ENCODE data around the gene LRRC38.
"Not testable (repeated sequence)": the region's sequence is repeated elsewhere in the genome, so short reads cannot be mapped to it uniquely, and the experiment has no call there.

Gene LRRC38, protein sequence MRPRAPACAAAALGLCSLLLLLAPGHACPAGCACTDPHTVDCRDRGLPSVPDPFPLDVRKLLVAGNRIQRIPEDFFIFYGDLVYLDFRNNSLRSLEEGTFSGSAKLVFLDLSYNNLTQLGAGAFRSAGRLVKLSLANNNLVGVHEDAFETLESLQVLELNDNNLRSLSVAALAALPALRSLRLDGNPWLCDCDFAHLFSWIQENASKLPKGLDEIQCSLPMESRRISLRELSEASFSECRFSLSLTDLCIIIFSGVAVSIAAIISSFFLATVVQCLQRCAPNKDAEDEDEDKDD

DNA sequence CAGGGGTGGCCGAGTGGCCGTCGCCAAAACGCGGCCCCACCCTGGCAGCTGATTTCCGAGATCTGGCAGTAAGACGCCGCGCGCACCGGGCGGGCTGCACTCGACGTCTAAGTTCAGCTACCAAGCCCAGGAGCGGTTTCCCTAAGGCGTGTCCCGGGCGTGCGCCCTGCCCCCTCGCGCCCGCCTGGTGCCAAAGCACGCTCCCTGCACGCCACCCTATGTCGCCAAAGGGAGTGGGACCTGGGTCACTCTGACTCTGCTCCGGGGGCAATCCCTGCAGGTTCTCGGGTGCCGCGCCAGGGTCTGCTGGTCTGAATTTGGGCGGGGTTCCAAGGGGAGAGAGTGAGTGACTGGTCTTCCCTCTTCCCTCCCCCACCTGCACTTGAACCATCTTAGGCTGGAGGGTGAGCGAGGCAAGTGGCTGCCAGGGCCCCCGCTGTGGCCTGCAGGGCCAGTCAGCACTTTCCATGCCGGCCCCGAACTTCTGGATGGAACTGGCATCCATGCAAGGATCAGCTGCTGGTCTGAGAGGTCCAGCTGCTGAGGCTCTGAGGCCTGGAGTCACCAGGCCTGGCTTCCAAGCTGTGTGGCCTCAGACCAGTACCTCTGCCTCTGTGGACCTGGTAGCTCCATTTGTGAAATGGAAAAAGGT is at the start of gene LRRC38:
Gene LRRC38, minus strand, starts transcription at position 109 of the 652 bp plus-strand sequence. CDS start 410 bp downstream, outside the sequence.
- no peak for DNase-seq

DNA sequence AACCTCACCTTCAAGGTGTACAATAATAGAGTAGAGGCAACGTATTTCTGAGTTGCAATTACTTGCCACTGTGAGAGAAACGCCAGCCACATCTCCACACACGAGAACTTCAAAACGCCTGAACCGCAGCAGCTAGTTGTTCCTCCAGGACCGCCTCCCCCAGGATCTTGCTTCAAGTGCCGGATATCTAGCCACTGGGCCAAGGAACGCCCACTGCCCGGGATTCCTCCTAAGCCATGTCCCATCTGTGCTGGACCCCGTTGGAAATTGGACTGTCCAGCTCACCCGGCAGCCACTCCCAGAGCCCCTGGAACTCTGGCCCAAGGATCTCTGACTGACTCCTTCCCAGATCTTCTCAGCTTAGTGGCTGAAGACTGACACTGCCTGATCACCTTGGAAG is 49.2 kb upstream of the LRRC38 start:
- DNase-seq = not testable (repeated sequence)

DNA sequence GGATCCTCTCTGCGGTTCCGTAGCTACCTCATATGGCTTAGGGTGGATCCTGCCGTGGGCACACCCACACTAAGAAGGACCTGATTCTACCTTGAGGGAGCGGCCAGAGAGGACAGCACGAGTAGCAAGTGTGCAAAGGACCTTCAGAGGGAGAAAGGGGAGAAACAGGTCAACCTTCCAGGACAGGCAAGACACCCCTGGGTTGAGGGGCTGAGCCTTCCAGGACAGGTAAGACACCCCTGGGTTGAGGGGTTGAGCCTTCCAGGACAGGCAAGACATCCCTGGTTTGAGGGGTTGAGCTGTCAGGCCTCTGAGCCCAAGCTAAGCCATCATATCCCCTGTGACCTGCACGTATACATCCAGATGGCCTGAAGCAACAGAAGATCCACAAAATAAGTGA is 46.7 kb upstream of the LRRC38 start:
- no peak for DNase-seq

DNA sequence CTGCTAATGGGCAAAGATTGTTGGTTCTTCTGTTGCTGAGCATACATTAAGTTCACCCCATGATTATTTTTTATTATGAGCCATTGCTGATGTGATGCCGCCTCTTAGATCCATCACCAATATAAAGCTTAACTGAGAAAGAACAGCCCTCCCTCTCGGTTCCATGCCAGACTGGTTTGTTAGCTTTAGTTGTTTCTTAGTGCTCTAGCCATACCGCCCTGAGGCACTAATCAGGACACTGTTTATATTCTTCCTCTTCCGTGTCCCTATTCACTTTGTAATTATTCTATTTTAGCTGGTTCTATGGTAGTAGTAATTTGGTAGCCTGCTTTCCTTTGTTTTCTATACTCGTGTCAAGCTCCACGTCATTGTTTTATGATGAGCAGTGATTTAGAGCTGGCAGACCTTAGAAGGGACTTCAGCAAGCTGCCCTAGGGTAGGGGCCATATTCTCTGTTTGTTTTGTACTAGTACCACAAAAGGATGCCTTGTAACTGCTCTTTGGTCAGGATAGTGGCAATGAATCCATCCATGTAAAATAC is 42.5 kb upstream of the LRRC38 start:
- no peak for DNase-seq

DNA sequence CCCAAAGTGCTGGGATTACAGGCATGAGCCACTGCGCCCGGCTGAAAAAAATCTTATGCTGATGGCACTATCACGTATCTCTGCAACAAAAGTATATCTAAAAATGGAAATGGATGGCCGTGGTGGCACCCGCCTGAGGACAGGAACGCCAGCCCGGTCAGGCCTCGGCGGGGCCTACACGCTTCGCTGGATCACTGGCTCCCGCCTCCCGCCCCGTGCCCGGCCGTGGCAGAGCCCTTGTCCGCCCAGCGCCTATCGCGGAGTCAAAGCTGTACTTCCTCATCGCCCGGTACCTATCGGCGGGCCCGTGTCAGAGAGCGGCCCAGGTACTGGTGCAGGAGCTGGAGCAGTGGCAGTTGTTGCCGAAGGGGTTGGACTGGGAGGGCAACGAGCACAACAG is 41.0 kb upstream of the LRRC38 start:
- no peak for DNase-seq

DNA sequence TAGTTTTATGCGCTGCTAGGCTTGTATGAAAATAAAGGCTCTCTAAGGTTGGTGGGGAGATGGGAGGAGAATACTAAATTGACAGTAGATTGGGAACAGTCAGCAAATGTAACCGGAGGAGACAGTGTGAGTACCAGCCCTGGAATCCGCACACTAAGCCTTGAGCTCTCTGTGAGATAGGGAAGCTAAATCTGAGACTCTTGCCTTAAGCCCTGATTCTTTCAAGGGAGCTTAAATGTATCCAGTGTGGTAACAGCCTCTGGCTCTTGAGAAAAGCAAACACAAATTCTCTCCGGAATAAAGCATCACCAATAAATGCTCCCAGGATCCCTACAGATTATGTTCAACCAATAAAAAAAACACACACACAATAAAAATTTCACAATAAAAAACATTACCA is 36.9 kb upstream of the LRRC38 start:
- DNase-seq = no peak

DNA sequence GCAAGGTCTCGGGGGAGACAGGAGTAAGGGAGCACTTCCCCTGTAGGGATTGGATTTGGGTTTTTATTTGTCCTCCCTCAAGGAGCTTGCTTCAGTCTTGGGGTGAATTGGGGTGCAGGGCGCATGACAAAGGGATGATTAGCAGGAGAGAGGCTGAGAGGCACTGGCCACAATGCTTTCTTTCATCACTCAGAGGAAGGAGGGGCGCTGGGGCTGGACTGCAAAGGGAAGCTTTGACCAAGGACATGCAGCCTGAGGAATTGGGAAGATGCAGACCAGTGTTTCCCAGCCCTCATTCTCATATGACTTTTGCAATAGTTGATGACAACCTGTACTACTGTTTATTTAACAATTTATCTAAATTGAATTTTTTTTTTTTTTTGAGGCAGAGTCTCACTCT is 35.7 kb upstream of the LRRC38 start:
- no peak for DNase-seq

DNA sequence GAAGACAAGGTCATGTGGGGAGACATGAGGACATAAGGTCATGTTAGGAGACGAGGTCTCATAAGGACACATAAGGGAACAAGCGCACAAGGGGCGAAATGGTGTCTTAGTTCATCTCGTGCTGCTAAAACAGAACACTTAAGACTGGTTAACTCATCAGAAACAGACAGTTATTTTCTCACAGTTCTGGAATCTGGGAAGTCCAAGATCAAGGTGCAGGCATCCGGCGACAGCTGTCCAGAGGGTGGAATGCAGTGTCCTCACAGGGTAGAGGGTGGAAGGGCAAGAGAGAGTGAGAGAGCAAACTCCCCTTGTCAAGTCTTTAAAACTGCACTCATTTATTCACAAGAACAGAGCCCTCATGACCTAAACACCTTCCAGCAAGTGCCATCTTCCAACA is 35.2 kb upstream of the LRRC38 start:
- no peak for DNase-seq

DNA sequence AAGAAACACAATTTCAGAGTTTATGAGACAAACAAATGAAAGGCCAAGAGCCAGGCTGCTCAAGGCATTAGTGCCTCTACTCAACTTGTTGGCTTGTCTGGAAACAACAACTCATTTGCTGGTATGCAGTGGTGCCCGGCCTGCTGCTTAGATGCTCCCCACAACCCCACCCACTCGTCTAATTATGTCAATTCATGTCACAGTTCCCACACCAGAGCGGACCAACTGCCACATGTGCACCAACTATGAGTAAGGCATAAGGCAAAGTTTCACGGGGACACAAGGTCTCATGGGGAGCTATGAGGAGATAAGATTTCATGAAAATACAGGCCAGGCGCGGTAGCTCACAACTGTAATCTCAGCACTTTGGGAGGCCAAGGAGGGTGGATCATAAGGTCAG is 34.5 kb upstream of the LRRC38 start:
- DNase-seq = no peak

DNA sequence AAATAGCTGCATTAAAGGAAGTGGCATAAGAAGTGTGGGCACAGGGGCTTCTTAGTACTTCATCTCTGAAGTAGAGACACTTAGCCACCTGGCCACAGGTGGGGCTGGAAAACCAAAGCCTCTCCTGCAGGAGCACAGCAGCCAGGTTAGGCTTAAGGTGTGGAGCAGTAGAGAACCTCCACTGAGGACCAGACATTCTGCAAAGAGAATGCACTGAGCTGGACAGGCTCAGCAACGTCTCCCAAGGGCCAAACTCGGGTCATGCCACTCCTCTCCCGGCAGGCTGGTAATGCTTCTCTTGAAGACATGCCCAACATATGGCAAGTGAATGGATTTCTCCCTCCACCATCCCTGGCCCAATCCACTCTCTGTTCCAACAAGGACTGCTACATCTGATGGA is 33.0 kb upstream of the LRRC38 start:
- DNase-seq = no peak

DNA sequence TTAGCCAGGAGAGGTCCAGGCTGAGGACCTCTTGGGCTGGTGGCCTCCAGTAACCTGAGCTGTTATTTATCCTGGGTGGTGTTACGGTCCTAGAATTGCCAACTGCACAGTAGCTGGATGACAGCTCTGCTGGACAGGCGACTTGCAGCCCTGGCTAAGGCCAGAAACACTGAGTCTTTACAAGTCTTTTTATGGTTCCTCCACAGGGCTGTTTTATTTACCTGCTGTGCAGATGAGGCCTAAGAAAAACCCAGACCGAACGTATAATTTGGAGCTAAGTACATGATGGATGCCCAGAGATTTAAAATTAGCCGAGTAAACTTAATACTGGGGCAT is 30.4 kb upstream of the LRRC38 start:
- DNase-seq = no peak

DNA sequence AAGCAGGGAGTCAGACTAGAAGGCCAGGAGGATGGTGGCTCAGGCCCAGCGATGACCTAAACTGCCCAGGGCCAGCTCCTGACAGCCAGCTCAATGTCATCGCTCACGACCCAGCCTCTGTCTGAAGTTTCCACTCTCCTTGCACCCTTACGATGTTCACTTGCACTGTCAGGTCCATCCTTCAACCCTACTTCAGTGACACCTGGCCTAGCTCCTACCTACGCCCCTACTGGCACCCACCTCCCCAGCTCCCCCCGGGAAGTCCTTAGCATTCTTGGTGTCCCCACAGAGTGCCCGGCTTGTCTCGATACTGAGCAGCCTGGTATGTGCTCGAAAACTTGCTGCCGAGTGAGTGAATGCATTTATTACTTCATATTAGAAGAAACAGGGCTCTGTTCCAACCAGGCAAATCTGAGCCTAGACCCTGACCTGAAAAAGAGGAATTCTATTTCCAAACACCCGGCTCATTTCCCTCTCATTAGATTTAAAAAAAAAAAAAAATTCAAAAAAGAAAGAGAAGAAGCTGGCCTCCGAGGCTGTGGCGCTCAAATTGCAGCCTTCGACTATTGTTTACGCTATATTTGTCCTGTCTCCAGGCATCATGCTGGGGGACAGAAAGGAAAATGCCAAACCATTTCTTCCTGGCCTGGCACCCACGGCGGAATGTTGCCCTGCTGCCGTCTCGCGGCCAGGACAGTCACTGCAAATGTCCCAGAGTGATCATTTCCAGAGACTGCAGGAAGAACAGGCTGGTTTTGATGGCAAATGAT is 29.8 kb upstream of the LRRC38 start:
- no peak for DNase-seq

DNA sequence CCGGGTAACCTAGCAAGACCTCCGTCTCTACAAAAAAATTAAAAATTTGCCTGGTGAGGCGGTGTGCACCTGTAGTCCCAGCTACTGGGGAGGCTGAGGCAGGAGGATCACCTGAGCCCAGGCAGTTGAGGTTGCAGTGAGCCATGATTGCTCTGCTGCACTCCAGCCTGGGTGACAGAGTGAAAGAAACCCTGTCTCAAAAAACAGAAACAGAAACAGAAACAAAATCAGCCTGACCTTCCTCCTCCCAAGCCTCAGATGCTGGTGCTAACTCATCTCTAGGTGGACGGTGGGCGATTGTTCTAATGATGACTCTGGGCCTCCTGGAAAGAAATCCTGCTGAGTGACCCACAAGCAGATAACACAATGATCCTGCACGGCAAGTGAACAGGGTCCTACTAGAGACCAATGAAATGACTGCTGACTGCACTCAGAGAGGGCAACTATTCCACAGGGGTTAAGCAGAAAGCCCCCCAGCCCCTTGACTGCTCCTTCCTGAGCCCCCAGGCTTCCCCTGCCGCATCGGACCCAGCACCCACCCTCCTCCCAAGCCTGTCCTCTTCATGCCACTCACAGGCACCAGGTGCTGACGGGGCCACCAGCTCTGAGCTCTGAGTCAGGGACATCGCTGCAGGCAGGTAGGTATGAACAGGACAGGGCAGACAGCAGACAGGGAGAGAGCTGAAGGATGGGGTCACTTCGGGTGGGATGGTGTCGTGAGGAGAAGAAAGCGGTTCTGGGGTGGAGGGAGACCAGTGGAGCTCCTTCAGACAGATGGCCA is 27.8 kb upstream of the LRRC38 start:
- DNase-seq = no peak

DNA sequence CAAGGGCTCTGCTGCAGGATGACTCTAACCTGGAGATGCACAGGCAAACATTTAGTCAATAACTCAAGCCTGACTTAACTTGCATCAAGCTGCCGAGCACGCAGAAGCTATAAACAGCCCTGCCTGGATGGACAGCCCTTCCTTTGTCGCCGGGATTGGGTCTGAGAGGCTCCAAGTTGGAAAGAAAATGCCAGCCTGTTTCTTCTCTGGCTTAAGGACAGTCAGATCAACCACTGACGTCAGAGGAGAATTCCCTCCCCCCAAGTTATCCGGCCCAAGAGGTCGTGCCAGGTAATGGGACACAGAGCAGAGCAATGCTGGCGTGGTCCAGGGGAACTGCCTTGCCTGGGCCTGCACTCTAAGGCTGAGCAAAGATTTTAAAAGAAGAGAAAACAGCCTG is 27.1 kb upstream of the LRRC38 start:
- no peak for DNase-seq

DNA sequence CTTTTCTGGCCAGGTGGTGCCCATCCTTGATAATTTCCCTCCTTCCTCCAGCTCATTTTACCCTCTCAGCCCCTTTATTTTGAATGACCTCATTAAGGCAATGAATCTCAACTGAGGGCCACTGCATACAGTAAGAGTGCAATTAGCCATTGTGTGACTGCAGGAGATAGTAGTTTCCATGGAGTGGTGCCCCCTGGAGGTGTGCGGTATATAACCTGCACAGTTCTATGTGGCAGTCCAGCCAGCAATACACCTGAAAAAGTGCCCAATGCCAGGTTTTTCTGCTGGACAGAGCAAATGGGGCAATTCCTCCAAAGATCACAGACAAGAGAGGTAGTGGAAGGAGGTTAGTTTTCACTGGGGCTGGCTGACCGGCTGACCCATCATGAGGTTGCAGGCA is 25.9 kb upstream of the LRRC38 start:
- DNase-seq = no peak

DNA sequence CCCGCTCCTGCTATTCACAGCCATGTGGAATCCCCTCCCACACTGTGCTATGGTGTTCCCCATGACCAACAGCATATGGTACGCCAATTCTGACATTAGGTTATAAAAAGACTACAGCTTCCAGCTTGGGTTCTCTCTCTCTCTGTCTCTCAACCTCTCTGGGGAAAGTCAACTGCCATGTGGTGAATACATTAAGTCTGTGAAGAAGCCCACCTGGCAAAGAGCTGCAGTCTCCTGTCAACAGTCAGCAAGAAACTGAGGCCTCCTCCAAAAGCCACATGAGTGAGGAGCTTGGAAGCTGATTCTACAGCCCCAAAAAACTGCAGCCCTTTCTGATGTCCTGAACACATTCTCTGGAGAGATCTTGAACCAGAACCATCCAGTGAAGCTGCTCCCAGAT is 25.0 kb upstream of the LRRC38 start:
- no peak for DNase-seq

DNA sequence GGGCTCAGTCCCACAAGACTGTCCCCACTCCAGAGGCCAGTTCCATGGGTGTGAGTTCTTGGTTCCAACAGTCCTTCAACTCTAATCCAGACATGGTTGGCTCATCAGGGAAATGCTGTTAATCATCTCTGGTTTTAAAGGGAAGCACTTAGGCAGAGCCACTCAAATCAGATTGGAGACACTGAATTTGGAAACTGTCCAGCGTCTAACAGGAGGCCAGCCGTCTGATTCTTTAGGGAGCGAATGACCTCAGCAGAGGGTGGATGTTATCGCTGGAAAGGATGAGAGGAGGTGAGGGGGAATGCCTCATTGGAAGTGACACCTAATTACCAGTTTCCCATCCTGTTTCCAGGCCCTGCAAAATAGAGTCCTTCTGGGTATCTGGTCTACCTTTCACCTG is 22.8 kb upstream of the LRRC38 start:
- no peak for DNase-seq

DNA sequence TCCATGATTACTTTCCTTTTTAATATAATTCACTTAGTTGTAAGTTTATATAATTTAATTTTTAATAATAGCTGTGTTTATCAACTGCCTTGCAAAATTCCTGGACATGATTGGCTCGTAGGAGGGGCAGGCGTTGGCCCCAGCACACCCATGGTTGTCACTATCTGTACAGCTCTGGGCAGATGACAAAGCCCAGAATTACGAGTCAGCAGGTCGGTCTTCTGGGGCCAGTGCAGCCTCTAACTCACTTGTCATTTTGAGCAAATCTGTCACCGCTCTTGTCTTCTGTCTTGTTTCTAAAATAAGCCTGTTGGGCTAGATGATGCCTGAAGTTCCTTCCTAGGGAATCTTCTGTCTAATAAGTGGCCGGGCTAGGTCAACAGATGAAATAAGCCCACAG is 21.4 kb upstream of the LRRC38 start:
- no peak for DNase-seq

DNA sequence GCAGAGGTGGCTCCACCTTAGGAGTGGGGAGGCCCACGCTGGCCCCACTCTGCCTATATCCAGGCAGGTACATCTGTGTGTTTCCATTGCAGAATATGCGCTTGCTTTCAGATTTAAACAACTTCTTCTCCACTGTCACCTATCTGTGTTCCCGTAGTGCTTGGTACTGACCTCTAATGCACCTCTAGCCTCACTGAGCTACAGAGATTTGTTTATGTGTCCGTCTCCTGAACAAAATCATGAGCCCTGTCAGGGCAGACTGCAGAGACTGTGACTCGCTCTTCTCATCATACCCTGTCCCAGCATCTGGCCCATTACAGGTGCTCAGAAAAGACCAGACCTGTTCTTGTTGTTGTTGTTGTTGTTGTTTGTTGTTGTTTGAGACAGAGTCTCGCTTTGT is 14.5 kb upstream of the LRRC38 start:
- no peak for DNase-seq

DNA sequence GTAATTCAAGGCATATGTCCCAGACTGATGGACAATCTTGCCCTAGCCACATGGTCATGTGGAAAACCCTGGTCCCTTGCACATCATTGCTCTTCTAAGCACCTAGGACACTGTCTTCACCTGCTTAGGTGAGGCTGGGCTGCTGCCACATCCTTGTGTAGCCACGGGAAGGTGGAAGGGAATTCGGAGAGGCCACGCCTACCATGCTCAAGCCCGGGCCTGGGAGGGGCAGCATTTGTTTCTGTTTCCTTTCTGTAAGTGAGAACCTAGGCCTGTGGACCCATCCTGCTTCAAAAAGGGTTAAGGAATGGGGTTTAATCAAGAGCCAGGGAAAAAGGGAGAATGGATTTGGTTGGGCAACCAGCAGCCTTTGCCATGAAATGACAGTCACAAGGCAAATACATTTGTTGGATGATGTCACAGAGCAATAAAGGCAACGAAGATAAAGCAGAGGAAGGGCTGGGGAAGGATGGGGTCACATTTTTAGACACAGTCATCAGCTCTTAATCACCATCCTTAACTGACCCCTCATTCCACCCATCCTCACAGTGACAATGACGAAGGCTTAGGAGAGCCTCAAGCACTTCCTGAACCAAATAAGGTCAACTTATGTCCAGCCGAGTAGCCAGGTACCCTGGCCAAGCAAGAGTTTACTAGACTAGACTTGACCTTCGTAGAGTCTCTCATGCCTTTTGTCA is 10.1 kb upstream of the LRRC38 start:
- no peak for DNase-seq

DNA sequence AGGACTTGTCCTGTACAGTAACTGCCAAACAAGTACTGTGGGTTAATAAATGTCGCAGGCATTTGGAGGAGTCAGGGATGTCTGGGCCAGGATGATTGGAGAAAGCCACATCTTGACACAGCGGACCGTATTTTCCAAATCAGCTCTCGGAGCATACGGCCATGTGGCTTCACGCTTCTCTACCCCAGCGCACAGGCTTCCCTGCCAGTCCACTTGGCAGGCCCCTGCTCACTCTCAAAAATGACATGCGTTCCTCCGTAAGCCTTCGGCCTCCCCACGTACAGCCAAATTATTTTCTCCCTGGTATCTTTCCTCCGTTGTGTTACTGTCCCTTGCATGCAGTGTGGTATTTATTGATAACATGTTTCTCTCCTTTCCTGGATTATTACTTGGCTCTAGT is 7.2 kb upstream of the LRRC38 start:
- DNase-seq = no peak

DNA sequence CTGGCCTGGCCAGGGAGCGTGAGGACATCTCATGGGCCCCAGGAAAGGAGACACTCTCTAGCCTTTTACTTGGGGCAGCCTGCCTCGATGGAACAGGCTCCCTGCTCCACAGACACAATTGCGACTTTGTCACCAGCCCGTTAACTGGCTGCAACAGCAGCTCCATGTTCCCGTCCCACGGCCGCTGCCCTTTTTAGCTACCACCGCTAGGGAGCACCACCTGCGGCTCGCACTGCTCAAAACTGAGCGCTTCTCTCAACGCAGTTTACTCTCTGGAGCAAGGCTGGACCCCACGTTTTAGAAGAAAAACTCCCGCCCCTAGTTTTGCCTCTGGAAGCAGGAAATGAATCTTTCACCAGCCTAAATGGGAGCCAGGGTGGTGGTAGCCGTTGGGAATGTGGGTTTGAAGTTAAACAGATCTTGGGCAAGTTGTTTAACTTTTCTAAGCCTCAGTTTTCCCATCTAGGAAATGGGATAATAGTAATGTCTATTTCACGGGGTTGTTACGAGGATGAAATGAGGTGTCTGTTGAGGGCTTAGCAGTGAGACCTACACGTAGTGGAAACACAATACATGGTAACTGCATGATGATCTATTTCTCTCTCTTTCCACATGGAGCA is 3.5 kb upstream of the LRRC38 start:
- no peak for DNase-seq
